SU-DHL-6 (cell line): ENCODE results near the gene OR2A12.

ENCODE experiments used
- CTCF ChIP-seq: fragments of 200-600 bp; sonication (generic); IDR thresholded peaks from one replicate; pipeline ENCODE4 v1.5.1; 2017; ENCODE audit warnings: antibody characterized with exemption, mild to moderate bottlenecking, low read length, moderate library complexity; ENCODE audit not compliant: insufficient read depth, poor library complexity, severe bottlenecking
- EZH2phosphoT487 ChIP-seq: fragments of 200-600 bp; sonication (generic), shearing (Covaris generic); conservative IDR thresholded peaks from 2 replicates; pipeline ENCODE4 v1.6.1; 2018; ENCODE audit warnings: mild to moderate bottlenecking, antibody characterized with exemption, low read length, moderate library complexity, mixed read lengths

DNA sequence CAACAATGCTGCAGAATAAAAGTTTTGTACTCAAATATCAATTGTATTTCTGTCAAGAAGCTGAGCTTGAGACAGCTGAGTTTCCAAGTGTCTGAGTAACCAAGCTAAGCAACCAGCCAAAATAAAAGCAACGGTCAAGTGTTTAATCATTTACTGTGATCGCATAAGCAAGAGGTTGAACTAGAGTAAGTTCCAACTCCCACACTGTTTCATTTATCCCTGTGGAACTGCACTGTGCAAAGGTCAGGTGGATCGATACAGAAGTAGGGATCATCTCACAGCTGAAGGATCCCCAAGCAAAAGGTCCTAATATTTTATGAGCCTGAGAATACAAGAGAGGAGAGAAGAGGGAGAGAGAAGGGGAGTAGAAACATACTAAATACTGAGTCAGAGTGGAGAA is 58.3 kb downstream of the OR2A12 start:
- TF ChIP-seq CTCF (no peak), EZH2phosphoT487 (no peak)
